Hepatocyte (in vitro differentiated cells): ENCODE measurements around the gene TEPSIN.

Experiments
- CTCF ChIP-seq: fragments of 200-600 bp; sonication (generic); IDR thresholded peaks from 2 replicates; pipeline ENCODE4 v1.5.1; 2016; ENCODE audit warnings: antibody characterized with exemption, mild to moderate bottlenecking; ENCODE audit not compliant: poor library complexity
- EZH2 ChIP-seq: fragments of 200-600 bp; sonication (generic); IDR thresholded peaks from 2 replicates; pipeline ENCODE4 v1.6.1; 2016; ENCODE audit warnings: antibody characterized with exemption, mild to moderate bottlenecking, borderline replicate concordance

DNA sequence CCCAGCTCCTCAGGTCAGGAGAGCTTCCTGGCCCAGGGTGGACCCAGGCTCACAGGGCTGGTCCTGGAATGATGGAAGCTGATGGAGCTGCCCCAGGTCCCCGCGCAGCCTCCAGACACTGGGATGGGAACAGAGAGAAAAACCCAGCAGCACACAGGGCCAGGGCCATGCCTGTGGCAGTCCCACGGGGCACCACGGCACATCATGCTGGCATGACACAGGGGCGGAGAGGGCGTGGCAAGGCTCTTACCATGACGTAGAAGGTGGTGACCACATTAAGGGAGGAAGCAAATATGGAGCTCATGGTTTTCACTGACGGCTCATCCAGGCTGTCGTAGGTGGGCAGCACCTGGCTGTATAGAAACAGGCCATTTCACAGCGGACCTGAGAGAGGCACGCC is 37.9 kb upstream of the TEPSIN start:
- TF ChIP-seq CTCF: no peak
- TF ChIP-seq EZH2: no peak
